SK-N-DZ (cell line): Measurements from ENCODE around the gene MYCBPAP.
A peak's percentile ranks its signal among the peaks of the same experiment; 100 is the strongest.
"Not testable (repeated sequence)": the region's sequence is repeated elsewhere in the genome, so short reads cannot be mapped to it uniquely, and the experiment has no call there.

ENCODE experiments used
- DNase-seq: peaks from one replicate; pipeline ENCODE4 v3.0.0-alpha.2; 2015; ENCODE audit warnings: low spot score

Gene MYCBPAP

DNA sequence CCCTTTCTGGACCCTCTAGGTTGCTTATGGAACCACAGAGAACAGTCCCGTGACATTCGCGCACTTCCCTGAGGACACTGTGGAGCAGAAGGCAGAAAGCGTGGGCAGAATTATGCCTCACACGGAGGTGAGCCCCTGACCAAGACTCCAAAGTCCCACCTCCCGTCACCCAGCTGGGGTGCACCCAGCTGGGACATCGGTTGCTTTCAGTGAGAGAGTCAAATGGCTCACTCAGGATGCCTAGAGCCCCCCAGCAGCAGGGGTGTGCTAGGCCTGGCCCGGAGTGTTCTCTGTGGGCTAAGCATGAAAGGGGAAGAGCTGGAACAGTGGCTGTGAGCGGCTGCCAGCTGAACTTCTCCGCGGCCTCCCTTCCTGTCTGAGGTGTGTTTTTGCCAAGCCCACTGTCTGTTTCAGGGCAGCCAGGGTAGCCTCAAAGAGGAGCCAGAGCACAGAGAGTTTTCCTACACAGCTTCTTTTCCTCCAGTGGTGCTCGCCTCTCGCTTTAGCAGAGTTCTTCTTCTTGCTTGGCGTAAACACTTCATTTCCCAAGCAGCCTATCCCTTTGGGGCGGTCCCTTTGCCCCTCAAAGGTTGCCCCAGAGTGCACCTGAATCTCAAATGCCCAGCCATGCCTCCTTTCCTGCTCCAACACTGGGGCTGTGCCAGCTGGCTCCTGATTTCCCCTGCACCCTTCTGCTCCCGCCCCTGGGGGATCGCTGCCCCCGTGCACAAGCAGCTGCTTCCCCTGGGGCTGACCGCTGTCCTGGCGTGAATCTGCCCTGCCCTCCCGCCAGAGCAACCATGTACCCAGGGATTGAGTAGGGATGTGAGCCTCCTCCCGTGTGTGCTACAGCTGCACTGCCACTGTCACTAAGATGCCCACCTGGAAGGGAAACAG lies 37.0 kb upstream of the MYCBPAP start:
- DNase-seq, result no peak

DNA sequence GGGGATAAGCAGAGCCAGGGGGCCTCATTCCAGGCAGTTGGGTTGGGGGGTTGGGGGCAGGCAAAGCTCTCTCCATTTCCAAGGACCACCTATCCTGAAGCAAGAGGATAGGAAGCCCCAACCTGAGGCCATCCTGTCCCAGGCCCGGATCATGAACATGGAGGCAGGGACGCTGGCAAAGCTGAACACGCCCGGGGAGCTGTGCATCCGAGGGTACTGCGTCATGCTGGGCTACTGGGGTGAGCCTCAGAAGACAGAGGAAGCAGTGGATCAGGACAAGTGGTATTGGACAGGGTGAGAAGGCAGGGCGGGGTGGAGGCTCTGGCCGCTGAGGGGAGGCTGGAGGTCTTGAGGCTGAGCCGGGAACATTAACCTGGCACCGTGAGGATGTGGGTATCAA lies 36.0 kb upstream of the MYCBPAP start:
- no peak for DNase-seq

DNA sequence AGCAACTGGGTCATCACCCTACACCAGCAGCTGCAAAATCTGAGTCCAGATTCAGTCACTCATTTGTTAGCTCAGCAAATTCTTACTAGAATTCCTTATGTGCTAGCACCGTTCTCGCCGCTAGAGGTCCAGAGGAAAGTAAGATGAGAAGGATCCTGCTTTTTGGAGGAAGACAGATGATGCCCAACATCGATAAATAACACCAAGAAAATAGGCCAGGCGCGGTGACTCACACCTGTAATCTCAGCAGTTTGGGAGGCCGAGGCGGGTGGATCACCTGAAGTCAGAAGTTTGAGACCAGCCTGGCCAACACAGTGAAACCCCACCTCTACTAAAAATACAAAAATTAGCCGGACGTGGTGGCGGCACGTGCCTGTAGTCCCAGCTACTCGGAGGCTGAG lies 35.5 kb upstream of the MYCBPAP start:
- DNase-seq, result peak; percentile 66

DNA sequence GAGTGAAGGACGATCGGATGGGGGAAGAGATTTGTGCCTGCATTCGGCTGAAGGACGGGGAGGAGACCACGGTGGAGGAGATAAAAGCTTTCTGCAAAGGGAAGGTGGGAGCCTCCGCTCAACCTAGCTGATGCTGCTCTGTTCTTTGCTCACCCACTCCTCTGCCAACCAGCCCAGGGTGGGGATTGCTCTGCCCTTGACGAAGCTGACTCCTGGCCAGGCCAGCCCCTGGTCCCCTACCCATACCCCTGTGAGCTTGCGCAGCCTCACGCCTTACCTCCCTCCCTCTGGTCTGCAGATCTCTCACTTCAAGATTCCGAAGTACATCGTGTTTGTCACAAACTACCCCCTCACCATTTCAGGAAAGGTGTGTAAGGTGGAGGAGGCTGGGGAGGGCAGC lies 34.3 kb upstream of the MYCBPAP start:
- no peak for DNase-seq

DNA sequence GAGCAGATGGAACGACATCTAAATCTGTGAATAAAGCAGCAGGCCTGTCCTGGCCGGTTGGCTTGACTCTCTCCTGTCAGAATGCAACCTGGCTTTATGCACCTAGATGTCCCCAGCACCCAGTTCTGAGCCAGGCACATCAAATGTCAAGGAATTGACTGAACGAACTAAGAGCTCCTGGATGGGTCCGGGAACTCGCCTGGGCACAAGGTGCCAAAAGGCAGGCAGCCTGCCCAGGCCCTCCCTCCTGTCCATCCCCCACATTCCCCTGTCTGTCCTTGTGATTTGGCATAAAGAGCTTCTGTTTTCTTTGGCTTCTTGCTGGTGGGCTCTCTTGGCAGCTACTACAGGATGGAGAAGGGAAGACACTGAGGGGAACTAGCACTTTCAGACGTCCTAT lies 33.7 kb upstream of the MYCBPAP start:
- DNase-seq, result no peak

DNA sequence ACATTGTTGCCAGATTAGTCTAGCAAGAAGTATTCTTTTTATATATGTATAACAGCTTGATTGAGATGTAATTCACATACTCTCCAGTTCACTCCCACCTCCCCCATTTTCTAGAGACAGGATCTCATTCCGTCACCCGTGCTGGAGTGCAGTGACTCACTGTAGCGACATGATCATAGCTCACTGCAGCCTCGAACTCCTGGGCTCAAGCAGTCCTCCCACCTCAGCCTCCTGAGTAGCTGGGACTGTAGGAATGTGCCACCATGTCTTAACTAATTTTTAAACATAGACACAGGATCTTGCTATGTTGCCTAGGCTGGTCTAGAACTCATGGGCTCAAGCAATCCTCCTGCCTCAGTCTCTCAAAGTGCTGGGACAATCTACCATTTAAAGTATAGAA lies 32.9 kb upstream of the MYCBPAP start:
- no peak for DNase-seq

DNA sequence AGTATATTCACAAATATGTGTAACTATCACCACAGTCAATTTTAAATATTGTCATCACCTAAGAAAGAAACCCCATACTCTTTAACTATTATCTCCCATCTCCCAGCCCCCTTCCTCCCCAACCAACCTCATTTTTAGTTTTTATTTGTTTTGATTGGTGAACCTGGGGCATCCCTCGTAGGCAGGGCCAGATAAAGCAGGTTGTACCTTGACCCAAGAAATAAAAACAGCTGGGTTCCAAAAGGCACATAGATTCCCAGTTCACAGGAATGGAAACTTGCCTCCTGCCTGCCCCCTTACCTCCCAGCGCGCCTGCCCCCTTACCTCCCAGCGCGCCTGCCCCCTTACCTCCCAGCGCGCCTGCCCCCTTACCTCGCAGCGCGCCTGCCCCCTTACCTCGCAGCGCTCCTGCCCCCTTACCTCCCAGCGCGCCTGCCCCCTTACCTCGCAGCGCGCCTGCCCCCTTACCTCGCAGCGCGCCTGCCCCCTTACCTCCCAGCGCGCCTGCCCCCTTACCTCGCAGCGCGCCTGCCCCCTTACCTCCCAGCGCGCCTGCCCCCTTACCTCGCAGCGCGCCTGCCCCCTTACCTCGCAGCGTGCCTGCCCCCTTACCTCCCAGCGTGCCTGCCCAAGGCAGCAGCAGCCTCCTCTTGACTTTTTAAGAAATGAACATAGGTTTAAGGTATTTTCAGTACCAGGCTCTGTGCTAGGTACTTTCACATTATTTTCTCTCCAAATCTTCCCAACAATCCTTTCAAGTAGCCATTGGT lies 32.3 kb upstream of the MYCBPAP start:
- DNase-seq, result not testable (repeated sequence)

DNA sequence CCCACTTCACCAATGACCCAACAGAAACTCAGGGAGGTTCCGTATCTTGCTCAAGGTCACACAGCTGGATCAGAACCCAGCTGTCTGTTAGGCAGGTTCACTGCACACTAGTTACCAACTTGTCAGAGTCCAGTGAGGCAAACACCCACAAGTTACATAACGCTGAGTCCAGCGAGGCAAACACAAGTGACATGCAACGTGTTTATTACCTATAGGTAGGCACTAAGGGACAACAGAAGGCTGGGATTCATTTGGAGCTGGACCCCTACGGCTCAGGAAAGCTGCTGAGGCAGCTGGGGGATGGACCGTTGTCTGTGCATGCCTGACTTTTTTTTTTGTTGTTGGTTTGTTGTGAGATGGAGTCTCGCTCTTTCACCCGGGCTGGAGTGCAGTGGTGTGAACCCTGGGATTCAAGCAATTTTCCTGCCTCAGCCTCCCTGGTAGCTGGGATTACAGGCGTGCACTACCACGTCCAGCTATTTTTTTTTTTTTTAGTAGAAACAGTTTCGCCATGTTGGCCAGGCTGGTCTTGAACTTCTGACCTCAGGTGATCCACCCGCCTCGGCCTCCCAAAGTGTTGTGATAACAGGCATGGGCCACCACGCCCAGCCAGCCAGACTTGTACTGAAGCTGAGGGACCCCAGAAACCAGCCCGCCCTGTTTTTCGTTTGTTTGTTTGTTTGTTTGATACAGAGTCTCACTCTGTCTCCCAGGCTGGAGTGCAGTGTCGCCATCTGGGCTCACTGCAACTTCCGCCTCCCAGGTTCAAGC lies 31.5 kb upstream of the MYCBPAP start:
- no peak for DNase-seq

DNA sequence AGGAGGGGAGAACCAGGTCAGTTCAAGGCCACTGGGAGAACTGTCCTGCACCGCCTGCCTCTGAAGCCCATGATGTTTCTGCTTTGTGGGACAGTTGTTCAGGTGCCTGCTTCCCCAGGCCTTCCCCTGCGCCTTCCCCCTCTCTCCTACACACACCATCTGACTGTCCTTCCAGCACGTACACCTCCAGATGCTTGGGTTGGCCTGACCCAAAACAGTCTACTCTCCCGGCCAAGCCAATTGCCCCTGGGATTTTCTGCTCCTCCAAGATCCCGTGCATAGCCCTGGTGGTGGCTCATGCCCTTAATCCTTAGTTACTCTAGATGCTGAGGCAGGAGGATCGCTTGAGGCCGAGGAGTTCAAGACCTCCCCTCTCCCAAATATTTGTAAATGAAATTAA lies 30.3 kb upstream of the MYCBPAP start:
- DNase-seq, result no peak

DNA sequence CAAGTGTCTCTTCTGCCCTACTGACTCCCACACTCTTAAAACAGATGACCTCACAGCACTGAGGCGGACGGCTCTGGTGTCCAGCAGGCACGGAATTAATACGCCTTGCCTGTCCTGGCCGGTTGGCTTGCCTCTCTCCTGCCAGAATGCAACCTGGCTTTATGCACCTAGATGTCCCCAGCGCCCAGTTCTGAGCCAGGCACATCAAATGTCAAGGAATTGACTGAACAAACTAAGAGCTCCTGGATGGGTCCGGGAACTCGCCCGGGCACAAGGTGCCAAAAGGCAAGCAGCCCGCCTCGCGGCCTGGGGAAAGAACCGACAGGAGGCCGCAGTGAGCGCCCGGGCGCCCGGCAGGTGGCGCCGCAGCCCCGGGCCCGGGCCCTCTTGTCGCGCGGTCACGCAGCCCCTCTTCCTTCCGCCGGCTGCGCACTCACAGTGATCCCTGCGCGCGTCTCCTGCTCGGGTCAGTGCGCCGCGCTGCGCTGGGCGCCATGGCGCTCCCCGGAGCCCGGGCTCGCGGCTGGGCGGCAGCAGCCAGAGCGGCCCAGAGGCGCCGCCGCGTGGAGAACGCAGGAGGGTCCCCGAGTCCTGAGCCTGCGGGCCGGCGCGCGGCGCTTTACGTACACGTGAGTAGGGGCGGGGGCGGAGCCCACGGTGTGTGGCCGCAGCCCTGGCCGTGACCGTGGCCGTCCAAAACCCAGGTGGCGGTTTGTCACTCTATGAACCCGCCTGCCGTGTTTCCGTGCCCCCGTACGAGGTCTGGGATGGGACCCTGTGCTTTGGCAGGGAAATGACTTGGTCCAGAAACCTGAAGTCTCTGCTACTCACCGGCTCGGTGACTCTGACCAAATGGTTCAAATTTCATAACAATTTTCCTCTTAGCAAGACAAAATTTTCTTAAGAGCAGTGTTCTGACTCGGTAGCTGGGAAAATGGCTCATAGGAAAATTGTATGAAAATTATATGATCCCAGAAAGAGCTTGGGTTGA lies 29.6 kb upstream of the MYCBPAP start, which contains the start of gene RSAD1:
TSS of gene RSAD1 (plus strand) at position 470 of the 991 bp plus-strand sequence. CDS start at position 495, 25 bp downstream.
- peak; percentile 92 for DNase-seq

DNA sequence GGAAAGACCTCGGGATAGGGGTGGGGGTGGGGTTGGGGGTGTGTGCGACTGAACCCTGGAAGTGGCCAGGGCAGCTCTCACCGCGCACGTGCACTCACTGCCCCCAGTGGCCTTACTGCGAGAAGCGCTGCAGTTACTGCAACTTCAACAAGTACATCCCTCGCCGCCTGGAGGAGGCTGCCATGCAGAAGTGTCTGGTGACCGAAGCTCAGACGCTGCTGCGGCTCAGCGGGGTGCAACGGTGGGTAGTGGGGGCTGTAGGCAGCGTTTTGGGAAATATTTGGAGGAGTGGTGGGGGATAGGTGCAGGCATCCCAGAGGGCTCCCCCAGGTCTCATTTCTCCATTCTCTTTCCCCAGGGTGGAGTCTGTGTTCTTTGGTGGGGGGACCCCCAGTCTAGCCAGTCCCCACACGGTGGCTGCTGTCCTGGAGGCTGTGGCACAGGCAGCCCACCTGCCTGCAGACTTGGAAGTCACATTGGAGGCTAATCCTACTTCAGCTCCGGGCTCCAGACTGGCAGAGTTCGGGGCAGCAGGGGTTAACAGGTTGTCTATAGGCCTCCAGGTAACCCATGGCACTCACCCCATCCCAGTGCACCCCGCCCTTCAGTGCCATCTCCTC lies 28.6 kb upstream of the MYCBPAP start:
- peak; percentile 90 for DNase-seq

DNA sequence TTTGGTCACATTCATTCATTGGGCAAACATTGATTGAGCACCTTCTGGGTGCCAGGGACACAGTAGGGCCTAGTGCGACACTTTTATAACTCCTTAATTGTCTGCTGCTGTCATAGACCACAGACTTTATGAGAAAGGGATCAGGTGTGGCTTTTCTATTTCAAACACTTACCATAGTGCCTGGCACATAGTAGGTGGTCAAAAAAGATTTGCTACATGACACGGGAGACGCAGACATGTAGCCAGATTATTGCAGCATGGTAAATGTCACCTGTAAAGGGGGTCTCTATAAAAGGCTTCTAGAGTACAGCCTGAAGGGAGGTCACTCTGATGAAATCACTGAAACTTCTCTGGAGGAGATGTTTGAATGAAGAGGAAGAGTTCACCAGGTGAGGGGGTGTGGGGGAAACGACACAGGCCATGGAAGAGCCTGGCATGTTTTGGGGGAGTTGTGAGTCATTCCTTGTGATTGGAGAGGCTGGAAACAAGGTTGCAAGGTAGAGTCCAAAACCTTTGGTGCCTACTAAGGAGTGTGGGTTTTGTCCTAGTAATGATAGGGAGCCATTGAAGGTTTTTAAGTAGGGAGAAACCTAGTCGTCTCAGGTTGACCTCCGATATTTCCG lies 28.0 kb upstream of the MYCBPAP start:
- DNase-seq, result no peak

DNA sequence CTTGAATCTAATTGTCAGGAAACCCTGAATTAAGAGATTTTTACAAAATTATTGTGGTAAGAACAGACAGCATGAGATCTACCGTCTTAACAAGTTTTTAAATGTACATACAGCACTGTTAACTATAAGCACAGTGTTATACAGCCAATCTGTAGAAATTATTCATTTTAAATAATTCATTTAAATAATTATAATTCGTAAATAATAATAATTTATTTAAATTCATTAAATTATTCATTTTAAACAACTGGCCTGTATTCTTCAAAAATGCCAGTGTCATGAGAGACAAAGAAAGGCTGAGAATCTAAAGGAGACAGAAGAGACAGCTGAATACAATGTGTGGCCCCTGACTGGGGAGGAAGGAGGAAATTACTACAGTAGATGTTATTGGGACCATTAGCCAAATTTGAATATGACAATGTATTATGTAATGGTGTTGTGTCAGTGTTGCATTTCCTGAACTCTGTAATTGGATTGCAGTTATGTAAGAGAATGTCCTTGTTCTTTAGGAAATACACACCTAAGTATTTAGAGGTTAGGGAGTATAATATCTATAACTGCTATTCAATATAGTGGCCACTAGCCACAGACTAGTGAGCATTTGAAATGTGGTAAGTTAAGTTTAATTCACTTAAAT lies 27.3 kb upstream of the MYCBPAP start:
- no peak for DNase-seq

DNA sequence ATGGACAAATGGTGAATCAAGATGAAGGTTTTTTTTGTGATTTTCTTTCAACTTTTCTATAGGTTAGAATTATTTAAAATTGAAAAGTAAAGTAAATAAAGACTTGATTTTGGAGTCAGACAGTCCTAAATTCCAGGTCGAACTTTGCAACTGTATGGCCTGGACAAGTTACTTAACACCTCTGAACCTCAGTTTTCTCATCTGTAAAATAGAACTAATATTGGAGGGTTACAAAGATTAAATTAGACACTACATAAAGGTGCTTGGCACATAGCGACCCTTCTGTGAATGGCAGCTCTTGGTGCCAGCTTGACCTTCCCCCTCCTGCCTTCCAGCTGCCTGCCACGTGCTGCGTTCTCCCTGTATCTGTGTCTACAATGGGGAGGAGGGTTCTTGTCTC lies 26.6 kb upstream of the MYCBPAP start:
- DNase-seq, result no peak

DNA sequence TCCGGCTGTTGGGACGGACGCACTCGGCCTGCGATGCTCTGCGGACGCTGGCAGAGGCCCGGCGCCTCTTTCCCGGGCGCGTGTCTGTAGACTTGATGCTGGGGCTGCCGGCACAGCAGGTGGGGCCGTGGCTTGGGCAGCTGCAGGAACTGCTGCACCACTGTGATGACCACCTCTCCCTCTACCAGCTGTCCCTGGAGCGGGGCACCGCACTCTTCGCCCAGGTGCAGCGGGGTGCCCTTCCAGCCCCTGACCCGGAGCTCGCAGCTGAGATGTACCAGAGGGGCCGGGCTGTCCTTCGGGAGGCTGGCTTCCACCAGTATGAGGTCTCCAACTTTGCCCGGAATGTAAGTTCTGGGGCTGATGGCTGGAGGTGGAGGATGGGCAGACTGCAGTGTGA lies 26.1 kb upstream of the MYCBPAP start:
- no peak for DNase-seq

DNA sequence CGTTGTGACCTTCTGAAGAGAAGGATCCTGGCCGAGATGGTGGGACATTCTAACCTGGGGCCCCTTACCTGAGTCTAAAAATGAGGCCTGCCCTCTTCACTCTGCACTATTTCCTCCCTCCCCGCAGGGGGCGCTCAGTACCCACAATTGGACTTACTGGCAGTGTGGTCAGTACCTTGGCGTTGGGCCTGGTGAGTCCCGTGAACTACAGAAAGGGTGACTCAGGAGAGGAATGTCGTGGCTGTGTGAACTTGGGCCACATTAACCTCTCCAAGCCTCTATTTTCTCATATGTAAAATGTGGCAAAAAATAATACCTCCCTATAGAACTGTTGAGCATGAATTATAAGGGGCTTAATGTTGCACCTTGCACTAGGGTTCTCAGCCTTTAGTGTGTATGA lies 25.7 kb upstream of the MYCBPAP start:
- peak; percentile 77 for DNase-seq

DNA sequence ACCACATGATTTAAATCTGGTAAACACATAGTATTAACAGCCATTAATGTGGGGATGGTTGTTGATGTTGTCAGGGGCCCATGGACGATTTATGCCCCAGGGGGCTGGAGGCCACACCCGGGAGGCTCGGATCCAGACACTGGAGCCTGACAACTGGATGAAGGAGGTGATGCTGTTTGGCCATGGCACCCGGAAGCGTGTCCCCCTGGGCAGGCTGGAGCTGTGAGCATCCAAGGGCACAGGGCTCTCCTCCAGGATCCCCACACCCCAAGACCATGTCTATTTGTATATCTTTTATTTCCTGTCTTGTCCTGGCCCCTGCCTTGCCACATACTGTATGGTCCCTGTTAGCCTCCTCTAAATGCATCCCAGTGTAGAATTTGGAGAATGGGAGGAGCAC lies 25.0 kb upstream of the MYCBPAP start:
- DNase-seq, result no peak

DNA sequence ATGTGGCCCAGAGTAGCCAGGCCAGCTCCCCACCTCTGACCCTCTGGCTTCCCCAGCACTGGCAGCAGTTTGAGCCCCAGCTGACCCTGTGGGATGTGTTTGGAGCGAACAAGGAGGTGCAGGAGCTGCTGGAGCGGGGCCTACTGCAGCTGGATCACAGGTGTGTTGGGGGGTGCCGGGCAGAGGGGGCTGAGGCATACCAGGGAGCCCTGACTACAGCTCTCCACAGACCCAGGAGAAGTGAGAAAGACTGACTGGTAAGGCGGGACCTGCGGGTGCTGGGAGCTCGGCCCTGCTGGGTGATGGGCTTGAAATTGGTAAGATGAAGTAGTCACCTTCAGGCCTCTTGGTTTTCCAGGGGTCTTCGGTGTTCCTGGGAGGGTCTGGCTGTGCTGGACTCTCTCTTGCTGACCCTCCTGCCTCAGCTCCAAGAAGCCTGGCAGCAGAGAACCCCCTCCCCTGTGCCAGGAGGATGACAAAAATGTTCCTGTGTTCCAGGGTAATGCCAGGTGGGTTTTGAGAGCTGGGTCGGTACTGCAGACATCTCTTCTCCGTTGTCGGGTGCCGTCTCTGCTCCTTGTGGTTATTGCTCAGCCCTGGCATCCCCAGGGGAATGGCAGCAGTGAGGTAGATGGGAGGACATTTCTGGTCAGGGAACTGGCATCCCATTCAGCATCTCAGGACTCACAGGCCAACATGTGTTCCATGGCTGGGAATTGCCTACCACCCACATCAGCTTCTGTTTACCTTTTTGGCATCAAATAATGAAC lies 23.7 kb upstream of the MYCBPAP start:
- no peak for DNase-seq
